GM12864 (cell line): ENCODE results near the gene PA2G4.

ENCODE experiments used
- DNase-seq: peaks from one replicate; pipeline ENCODE4 v3.0.0-alpha.2; 2011; ENCODE audit warnings: low read depth
- H3K4me3 ChIP-seq: 2 replicates; pipeline ENCODE4 v1.5.1; 2011; ENCODE audit warnings: mild to moderate bottlenecking, low read depth, low read length, control low read depth
- TF ChIP-seq, protein P1 (sequence below): IDR thresholded peaks from 2 replicates; pipeline ENCODE4 v1.5.1; 2011; ENCODE audit warnings: low read depth, mild to moderate bottlenecking, moderate library complexity, low read length, control low read depth, inconsistent platforms; ENCODE audit errors: missing control alignments

The PA2G4 gene

DNA sequence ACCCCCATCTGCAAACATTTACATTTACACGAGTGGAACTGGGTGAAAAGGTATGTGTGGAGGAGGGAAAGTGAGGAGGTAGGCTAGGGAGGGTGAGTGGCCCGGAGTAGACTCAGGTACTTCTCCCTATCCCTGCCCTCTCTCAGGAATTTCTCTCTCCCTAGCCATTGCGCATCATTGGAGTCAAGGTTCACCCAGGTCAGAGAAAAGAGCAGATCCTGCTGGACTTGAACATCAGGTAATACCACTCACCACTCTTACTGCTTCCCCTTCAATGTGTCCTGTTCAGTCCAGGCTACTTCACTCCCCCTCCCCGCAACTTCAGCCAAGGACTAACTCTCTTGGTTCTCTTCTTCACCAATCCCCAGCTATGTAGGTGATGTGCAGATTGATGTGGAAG is 26.5 kb downstream of the PA2G4 start:
- H3K4me3 ChIP-seq: no peak overlapping the region
- DNase-seq: no peak
- TF ChIP-seq, protein P1, sequence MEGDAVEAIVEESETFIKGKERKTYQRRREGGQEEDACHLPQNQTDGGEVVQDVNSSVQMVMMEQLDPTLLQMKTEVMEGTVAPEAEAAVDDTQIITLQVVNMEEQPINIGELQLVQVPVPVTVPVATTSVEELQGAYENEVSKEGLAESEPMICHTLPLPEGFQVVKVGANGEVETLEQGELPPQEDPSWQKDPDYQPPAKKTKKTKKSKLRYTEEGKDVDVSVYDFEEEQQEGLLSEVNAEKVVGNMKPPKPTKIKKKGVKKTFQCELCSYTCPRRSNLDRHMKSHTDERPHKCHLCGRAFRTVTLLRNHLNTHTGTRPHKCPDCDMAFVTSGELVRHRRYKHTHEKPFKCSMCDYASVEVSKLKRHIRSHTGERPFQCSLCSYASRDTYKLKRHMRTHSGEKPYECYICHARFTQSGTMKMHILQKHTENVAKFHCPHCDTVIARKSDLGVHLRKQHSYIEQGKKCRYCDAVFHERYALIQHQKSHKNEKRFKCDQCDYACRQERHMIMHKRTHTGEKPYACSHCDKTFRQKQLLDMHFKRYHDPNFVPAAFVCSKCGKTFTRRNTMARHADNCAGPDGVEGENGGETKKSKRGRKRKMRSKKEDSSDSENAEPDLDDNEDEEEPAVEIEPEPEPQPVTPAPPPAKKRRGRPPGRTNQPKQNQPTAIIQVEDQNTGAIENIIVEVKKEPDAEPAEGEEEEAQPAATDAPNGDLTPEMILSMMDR: no peak

DNA sequence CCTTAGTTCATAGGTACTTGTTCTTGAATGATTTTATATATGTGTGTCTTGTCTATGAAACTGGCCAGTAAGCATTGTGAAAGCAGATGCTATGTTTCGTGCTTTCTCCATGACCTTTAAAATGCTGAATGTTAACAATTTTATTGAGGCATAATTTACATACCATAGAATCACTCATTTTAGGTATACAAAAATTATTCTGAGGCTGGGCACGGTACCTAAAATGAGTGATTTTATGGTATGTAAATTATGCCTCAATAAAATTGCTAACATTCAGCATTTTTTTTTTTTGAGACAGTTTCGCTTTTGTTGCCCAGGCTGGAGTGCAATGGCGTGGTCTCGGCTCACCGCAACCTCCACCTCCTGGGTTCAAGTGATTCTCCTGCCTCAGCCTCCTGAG is 30.5 kb downstream of the PA2G4 start:
- TF ChIP-seq, protein P1: no peak
- no peak for DNase-seq

DNA sequence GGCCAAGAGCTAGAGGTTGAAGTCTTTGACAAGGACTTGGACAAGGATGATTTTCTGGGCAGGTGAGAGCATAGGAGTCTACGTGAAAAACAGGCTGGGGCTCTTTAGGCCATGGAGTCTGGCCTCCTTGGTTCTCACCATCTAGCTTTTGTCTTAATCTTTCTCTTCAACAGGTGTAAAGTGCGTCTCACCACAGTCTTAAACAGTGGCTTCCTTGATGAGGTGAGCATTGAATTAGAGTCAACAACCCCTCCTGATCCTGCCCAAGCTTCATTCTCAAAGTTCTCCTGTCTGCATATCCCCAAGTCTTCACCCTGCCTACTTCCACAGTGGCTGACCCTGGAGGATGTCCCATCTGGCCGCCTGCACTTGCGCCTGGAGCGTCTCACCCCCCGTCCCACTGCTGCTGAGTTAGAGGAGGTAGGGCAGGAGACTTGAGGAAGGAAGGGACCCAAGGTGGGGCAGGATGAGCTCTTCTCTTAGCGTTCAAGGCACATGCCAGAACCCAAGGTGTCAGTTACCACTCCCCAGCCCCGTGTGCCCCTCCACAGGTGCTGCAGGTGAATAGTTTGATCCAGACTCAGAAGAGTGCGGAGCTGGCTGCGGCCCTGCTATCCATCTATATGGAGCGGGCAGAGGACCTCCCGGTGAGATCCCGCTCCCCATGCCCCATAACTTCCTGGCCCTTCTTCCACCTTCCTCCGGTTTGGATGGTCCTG is 33.7 kb downstream of the PA2G4 start:
- TF ChIP-seq, protein P1: no peak

More for the DNA sequence above, 30.5 kb downstream of the PA2G4 start:
- no peak overlapping the region for H3K4me3 ChIP-seq

DNA sequence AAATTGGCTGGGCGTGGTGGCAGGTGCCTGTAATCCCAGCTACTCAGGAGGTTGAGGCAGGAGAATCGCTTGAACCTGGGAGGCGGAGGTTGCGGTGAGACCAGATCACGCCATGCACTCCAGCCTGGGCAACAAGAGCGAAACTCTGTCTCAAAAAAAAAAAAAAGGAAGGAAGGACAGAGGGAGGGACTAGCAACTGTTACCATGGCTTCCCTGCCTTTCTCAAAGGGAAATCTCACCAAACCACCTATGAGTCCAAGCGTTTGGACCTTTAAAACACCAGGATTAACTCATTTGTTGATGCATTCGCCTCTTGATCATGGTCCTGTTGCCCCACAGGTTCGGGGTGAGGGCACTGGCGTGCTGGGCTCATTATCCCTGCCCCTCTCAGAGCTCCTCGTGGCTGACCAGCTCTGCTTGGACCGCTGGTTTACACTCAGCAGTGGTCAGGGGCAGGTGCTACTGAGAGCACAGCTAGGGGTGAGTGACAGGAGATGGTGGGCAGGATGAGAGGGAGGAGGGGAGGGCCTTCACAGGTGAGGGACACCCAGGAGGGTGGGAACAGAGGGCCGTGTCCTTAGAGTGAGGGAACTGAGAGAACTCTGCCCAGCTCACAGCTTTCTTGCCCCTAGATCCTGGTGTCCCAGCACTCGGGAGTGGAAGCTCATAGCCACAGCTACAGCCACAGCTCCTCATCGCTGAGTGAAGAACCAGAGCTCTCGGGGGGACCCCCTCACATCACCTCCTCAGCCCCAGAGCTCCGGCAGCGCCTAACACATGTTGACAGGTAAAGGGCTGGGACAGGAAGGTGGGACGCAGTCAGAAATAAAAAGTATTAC is 37.8 kb downstream of the PA2G4 start:
- no peak for DNase-seq
- TF ChIP-seq, protein P1: no peak
- H3K4me3 ChIP-seq: no peak overlapping the region

More for the DNA sequence above, 33.7 kb downstream of the PA2G4 start:
- DNase-seq: no peak
- no peak overlapping the region for H3K4me3 ChIP-seq

DNA sequence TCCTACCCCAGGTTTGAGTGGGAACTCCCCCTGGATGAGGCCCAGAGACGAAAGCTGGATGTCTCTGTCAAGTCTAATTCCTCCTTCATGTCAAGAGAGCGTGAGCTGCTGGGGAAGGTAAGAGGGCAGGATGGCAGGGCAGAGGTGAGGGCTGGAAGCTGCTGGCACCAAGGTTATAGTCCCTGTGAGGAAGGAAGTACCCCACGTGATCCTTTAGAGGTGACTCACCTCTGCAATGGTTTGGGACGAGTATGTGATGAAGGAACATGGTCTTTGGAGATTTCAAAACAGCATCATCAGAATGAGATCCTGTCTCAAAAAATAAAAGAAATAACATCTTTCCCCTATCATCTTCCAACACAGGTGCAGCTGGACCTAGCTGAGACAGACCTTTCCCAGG is 38.9 kb downstream of the PA2G4 start:
- TF ChIP-seq, protein P1: no peak
- no peak for DNase-seq

DNA sequence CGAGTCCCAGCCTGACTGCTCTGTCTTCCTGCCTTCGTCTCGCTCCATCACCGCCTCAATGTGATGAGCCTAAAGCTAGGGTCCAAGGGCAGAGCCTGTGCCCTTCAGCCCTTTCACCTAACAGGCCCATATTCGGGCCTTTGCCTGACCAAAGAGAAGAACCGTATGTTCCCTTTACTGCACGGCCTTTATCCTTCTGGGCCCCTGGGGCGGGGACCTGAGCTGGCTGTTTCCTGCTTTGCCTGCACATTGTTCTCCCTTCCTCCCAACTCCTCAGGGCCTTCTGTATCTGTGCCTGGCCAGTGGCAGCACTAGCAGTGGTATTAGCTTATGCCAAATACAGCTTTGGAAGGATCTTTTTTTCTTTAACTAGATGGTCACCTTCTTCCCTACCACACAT is 39.5 kb downstream of the PA2G4 start:
- DNase-seq: no peak
- TF ChIP-seq, protein P1: no peak
- no peak overlapping the region for H3K4me3 ChIP-seq

More for the DNA sequence above, 38.9 kb downstream of the PA2G4 start:
- no peak overlapping the region for H3K4me3 ChIP-seq
